GM21619 (cell line): ENCODE measurements around the gene RDM1.
"Not testable (repeated sequence)": the region's sequence is repeated elsewhere in the genome, so short reads cannot be mapped to it uniquely, and the experiment has no call there.

Experiments used
- ATAC-seq: cut with Tn5 transposase; IDR thresholded peaks from one replicate; pipeline ENCODE4 v1.9.1; 2021; ENCODE audit not compliant: unreplicated experiment

The RDM1 gene

DNA sequence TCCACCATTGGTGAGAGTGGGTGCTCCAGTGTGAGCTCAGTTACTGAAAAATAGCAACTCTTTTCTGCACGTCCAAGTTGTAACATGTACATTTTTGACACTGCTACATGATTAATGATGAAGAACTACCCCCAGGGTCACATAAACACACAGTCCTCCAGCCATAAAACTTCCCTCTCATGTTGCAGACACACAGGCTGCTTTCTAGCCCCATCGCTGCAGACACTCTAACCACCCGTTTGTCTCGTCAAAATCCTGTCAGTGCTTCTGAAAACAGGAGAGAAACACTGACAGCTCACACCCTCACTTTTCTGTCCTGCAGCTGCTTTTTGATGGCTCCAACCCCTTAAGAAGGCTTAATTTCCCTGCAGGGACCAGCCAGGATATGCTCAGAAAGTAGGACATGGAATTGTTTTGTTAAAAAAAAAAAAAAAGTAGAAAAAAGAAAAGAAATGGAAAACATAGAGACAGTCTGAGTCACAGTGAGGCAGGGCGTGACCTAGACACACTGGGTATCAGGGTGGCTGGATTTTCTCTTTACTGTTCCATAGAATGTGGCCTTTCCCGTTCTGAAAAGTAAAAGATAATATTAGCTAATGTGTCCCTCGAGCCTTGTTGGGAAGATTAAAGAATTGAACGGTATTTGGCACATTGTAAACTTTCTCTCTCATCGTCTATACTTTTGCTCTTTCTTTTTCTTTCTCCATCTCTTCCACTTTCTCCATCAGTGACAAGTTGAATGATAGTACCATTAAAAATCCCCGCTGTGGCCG, 29.7 kb downstream of the RDM1 start:
- ATAC-seq = no peak

DNA sequence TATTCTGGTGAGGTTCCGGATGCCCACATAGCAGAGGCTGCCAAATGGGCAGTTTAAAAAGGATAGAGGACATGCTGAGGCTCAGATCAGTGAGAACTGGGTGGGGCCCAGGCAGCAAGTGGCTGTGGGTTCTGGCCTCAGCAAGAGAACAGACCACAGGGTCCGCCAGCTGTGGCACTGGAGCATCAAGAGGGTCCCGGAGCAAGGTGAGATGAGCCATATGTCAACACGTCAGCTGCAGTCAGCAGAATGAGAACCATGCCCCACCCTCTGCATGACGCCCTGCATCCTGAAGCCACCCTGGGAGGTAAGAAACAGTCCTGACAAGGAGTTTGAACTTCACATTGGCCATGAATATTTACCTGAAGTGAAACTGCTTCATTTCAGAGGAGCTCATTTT, 30.3 kb downstream of the RDM1 start:
- ATAC-seq = no peak

- ATAC-seq = no peak
These were observed 32.1 kb downstream of the RDM1 start for GRCh38 chr17:35898283-35899070.

DNA sequence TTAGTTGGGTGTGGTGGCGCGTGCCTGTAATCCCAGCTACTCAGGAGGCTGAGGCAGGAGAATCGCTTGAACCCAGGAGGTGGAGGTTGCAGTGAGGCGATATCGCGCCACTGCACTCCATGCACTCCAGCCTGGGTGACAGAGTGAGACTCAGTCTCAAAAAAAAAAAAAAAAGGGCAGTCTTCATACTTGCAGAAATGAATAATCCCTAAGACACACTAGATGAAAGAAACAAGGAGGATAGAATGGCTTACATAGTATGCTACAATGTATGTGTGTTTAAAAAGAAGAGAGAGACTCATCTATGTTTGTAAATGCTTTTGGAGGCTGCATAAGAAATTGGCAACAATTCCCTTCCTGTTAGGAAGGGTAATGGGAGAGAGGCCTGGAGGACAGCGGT, 32.8 kb downstream of the RDM1 start:
- not testable (repeated sequence) for ATAC-seq

DNA sequence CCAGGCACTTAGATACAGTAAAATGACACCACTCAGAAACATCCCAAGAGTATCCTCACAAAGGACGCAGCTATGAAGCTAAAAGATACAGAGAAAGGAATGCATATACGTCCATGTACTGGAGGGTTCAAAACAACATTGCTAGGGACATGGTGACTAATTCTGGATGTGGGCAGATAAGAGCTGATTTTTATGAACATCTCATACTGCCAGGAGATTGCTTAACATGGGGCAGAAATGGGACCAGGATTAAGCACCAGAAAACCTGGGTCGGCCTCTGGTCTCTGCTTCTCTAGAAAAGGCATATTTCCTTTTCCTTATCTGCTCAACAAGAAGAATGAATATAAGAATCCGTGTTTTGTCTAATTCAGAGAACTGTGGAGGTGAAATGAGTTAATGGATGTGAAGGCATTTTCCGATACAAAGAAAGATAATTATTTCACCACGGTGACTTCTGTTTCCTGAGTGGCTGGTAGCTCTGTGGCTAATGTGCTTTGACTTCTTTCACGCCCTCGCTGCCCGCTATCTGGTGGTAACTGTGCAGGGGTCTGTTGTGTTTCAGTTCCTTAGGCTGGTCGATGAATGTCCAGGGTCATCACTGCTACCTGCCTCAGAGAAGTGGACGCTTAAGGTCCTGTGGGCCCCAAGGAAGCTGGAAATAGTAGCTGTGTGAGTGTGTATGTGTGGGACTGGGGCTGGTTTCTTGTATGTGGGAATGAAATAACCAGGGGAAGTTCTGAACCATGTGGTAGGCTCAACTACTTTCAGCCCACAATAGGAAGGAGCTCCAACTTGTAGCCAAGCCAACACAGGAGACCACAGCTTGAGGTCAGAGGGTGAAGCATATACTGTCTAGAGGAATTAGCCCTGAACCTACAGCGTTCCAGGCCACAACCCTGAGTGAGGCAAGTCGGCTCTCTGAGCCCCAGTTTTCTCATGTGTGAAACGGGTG, 34.7 kb downstream of the RDM1 start:
- ATAC-seq = no peak

- no peak for ATAC-seq
These were observed 36.4 kb downstream of the RDM1 start for GRCh38 chr17:35894206-35894605.

- no peak for ATAC-seq
These were observed 36.8 kb downstream of the RDM1 start for GRCh38 chr17:35893751-35894150.

DNA sequence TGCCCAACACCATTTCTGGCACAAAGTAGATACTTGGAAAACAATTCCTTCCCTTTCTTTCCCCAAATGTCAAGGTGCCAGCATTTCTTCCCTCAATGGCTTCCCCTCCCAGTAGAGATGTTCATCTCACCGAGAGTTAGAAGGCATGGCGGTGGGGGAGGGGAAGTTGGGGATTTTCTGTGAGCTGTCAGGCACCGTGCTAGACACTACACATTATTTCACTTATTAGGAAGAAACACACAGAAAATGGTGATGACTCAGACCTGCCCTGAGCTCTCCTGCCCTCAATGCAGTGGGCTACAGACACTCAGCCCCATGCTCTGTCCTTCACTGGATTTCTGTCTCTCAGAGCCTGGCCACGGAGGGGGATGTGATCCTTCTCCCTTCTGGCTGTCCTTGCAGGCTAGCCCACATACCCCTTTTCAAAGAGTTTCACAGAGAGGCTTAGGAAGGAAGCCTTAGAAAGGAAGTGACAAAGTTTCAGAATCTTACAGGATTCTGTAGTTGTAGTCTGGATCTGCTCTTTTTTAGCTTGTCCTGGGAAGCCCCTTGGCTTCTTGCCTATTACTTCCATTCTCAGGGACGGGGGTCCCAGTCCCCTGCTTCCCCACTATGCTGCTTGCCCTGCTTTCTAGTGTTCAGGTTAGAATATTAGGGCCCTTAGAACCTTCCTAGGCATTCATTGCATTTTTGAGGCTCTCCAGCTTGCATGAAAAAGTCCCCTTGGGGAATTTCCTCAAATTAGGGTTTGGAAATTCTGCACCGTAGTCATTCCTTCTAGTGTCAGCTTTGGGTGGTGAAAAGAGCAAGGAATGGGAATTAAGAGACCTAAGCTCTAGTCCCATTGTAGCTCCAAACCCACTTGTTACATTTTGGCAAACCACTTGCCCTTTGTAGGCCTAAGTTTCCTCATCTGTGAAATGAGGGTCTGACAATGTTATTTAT, 38.2 kb downstream of the RDM1 start:
- no peak for ATAC-seq

DNA sequence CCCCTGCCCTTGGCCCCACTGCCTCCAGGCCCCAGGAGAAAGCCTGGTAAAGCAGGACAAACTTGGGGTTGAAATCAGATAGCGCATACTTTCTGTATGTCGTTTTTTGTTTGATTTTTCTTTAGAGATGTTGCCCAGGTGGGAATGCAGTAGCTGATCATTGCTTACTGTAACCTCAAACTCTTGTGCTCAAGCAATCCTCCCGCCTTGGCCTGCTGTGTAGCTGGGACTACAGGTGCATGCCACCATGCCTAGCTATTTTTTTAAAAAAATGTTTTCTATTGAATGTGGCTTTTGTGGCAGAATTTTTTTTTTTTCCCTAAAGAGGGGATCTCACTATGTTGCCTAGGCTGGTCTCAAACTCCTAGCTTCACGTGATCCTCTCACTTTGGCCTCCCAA, 39.3 kb downstream of the RDM1 start:
- ATAC-seq = no peak

DNA sequence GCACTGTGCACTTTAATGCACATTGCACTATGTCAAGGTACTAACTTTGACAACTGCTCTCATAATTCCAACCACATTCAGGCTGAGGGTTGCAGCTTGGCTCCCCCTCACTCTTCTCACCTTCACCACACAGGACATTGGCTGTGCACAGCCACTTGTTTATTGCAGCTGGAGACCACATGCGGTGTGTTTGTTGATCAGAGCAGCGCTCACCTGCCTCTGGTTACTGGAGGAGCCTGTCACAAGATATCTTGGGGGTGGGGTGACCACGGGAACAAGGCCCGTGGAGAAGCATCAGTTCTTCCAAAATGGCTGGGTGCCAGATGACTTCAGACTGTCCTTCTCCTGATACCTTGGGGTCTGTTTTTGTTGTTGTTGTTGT, 39.8 kb downstream of the RDM1 start:
- ATAC-seq = no peak

DNA sequence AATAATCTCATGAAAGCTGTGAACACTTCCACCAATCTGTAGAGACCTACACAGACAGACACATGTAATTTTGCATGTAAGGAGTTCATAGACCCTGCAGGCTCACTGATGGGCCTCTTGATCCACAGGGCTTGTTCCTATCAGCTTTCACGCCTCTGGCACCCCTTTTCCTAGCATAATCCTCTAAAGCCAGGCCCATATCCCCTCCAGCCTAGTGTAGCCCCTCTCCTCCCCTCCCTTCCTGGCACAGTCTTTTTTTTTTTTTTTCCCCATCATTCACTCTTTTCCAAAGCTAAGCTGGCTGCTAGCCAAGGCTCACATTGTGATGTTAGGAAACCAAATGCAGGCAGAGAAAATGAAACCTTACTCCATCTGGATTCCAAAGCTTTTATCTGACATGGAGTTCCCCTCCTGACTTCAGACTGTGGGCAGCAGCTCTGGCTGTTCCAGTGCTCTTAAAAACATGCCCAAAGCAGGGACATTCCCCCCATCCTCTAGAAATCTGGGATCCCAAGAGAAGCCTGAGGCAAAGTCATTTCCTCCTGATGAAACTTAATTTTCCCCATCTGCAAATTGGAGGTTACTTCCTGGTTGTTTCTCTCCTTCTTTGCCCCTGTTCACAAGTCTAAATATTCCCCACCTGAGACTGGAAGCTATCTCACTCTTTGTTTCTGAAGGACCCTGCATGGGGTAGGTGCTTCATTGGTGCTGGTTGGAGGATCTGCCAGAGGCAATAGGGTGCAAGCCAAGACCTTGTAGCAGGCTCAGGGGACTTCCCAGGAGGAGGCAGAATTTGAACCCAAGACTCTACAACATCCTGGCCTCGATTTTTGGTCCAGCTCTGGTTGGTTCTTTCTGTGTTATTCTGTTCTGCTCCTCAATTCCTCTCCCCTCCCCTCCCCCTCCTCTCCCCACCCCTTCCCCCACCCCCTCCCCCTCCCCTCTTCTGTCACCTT, 40.5 kb downstream of the RDM1 start:
- ATAC-seq = no peak

- ATAC-seq = no peak
These were observed 41.3 kb downstream of the RDM1 start for GRCh38 chr17:35889241-35889640.

- ATAC-seq = peak; percentile 91
These were observed 50.6 kb downstream of the RDM1 start, which contains the start of gene CCL5 for GRCh38 chr17:35879773-35880654. CCL5 (minus strand) TSS chr17:35880360.

GRCh38 chr17:35878361-35878760, 52.2 kb downstream of the RDM1 start:
- no peak for ATAC-seq

GRCh38 chr17:35877345-35878029, 53.1 kb downstream of the RDM1 start:
- no peak for ATAC-seq

DNA sequence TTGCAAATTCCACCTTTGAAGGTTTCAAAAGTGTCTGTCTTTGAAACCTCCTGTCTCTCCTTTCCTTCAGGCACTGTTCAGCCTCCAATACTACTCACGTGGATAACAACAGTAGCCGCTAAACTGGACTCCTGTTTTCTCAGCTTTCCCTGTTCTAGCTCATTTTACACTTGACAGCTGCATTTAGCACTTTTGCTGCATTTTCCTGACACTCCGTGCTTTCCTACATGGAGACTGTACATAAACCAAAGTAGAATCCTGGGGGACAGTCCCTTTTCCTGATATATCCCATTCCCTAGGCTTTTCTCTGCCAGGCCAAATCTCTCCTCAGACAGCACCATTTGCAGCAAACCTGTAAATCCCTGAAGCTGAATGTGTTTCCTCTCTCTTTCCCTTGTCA, 54.0 kb downstream of the RDM1 start:
- ATAC-seq = no peak

DNA sequence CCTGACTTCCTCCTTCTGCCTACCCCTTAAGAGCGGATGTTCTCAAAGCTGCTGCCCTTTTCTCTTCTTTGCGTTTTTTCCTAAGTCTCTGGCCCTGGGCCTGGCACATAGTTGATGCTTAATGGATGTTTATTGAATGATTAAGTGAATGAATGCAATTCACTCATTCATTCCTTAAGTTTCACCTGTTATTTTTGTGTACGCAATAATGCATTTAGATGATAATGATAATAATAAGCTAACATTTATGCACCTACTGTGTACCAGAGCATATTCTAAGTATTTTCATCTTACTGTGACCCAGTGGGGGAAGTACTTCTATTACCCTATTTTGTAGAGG, 54.8 kb downstream of the RDM1 start:
- no peak for ATAC-seq
